ENCODE results near the gene ITPRID1.
"Not testable (repeated sequence)": the region's sequence is repeated elsewhere in the genome, so short reads cannot be mapped to it uniquely, and the experiment has no call there.

Gene ITPRID1

DNA sequence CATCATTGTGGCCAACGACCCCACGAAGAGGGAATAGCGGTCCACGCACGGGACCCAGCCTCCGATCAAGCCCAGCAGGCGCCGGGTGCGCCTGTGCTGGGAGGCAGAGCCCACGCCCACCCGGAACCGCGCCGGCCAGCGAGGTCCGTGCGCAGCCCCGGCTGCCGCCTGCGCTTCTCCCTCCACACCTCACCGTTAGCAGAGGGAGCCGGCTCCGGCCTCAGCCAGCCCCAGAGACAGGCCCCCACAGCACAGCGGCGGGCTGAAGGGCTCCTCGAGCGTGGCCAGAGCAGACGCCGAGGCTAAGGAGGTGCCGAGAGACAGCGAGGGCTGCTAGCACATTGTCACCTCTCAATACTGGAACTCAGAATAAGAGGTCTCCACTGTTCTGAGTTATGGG, 3.6 kb downstream of the ITPRID1 start:
- no peak for DNase-seq

DNA sequence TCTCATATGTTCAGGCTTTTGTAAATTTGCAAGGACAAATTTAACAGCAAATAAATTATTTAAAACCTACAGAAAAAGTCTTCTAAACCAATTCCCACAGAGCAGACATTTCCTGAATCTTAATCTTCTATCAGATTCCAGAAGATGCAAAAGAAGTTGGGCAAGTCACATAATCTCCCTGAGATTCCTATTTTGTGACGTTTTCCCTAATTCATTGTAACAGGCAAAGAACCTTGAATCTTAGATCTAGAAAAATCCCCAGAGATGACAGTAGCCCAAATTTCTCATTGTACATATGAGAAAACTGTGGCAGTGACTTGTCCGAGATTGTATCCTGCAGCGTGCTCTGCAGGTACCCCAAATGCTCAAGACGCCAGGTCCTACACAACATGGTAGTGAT, 4.9 kb downstream of the ITPRID1 start:
- no peak for DNase-seq

DNA sequence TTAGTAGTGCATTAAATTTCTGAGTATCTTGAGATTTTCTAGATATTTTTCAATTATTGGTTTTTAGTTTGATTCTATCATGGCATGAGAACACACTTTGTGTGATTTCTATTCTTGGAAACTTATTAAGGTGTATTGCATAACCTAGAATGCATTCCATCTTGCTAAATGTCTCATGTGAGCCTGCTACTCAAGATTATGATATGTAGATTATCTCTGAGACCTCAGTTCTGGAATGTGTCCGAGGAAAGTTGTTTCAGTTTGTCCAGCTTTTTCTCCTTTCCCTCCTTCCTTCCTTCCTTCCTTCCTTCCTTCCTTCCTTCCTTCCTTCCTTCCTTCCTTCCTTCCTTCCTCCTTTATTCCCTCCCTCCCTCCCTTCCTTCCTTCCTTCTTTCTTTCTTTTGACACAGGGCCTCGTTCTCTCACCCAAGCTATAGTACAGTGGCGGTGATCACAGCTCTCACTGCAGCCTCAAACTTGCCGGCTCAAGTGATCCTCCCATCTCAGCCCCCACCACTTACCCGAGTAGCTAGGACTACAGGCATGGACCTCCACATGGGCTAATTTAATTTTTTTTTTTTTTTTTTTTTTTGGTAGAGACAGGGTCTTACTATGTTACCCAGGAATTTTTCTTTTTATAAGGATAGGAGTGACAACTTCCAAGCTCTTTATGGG, 7.6 kb downstream of the ITPRID1 start:
- DNase-seq = no peak

DNA sequence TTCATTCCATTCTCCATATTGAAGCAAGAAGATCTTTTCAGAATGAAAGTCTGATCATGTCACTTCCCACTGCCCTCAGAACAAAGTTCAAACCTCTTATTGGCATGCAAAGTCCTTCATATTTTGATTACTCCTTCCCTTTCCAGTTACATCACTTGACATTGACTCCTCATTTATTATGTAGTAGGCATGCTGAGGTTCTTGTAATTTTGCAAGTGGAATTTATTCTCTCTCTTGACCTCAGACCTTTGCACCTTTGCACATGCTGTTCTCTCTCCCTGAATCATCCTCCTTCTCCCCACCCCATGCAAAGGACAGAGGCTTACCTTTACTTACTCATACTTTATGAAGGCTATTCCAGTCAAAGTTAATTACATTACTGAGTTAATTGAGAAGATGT, 13.0 kb downstream of the ITPRID1 start:
- no peak for DNase-seq

DNA sequence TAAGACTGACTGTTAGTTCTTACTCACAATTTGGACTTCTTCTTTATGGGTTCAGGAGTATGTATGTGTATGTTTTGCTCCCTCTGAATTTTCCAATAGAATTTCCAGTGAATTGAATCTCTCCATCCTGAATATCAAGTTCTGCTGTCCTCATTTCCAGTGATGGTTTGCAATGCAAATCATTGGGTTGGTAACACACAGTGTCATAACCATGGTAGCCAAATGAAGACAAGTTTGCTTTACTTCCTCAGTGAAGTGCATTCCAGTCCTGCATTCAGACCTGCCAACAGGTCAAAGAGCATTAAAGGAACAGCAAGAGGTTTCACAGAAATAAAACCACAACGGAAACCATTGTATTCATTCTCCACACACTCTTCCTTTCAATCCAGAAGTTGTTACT, 15.2 kb downstream of the ITPRID1 start:
- no peak for DNase-seq

DNA sequence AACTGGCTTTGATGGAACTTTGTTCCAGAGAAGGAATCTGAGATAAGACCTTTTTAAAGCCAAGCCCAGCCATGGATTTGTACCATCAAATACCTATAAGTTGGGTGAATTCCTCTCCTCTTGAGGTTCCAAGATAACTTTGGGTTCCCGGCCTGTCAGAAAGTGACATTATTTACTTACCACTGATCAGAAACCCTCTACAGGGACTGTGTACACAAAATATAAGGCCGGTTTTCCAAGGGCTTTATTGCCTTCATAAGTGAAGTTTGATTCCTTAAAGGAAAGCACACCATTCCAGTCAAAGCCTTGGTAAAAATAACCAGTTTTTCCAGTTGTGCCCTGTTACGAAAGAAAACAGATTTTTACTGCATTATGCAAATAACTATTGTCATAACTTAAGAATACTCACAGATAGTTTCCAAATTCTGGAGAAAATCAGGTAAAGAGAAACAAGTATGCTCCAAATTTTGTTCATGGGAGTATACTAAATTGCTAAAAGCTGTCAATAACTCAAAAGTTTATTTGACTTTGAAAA, 26.8 kb downstream of the ITPRID1 start:
- not testable (repeated sequence) for DNase-seq

DNA sequence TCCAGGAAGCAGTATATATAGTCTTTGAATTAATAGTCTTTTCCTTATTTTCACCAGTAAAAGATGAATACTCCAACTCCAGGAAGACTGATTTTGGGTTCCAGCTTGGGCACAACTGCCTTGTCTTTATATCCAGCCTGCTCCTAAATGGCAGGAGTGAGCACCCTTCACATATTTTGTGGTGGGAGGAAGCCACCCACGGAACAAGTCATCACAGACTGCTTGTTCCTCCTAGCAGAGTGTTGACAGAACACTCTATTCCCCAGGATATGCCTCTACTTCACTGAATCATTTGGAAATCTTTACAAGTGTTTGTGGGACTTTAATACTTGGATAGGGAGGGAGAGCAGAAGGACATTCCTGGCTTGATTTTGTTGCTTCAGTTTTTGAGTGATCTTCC, 31.7 kb downstream of the ITPRID1 start:
- DNase-seq = no peak

DNA sequence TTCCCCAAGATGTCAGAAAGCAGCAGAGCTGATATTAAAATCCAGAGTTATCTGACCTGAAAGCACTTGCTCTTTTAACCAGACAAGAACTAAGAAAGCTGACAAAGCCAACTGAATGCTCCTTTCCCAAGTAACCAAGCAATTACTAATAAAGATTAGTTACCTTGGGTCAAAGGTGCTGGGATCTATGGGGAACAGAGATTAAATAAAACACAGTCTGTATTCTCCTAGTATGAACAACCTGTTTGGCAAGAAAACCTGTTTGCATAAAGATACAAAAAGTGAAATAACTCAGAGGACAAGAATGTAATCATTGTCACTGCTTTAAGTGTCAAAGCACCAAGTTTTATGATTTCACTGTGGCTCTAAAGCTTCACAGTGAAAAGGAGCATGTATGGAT, 35.7 kb downstream of the ITPRID1 start:
- no peak for DNase-seq

DNA sequence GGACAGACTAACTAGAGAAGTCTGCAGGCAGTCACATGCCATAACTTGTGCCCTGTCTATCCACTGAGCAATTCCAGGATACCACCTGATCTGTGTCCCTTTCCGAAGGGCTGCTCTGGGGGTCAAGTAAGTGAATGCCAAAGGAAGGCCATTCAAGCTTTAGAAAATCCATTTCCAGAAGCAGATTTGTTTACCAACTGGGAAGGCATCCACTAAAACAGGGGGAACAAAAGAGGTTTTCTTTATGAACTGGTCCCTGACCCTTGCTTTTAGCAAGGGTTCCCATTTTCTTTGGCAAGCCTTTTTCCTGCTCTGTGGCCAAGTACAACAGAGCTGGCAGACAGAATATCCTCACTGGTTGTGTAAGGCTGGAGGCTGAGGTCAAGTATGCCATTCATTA, 36.5 kb downstream of the ITPRID1 start:
- DNase-seq = no peak

DNA sequence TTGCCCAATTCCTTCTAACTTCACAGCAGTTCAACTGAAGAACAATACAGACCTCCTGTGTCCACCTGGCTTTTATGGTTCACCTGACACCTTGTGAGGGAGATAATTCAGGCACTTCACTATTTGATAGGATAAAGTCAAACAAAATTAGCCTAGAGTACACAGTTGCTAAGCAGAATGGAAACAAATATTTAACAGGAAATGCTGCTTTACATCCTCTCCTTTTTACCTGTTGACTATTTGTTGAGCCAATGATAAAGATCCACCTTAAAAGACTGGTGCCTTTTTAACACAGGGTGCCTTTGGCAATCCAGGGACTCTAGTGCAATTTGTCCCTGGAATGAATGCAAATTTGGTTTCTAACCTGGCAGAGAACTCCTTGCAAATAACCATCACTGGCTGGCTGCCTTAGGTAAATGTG, 39.8 kb downstream of the ITPRID1 start:
- DNase-seq = no peak

DNA sequence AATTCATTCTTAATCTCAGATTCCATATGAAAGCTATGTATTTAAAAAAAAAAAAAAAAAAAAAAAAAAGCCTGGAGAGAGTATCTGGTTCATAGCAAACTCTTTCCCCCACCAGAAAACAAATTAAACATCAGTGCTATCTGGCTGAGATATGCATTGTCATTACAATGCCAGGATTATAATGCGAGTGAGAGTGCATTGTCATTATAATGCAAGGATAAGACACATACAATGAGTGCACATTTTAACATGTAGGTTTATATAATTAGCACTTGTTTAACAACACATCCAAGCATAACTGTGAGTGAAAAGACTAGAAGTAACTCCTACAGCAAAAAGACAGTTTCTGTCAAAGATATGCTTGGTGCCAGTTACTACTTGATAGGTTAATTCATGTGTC, 48.1 kb downstream of the ITPRID1 start:
- DNase-seq = no peak

DNA sequence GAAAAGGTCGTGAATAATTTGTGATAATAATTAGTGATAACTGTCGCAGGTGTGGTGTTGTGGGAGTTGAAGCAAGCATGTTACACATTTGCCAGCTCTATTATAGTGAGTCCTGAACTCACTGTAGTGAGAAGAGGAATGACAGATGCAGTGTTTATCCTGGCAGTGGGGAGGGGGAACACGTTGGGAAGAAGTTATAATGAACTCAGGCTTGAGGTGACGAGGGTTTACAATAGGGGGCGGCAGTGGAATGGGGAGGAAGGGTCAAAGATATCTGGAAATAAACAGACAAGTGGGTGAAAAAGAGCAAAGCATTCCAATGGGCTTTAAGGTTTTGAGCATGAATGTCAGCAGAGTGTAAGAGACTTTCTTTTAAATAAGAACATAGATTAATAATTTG, 49.6 kb downstream of the ITPRID1 start:
- no peak for DNase-seq

DNA sequence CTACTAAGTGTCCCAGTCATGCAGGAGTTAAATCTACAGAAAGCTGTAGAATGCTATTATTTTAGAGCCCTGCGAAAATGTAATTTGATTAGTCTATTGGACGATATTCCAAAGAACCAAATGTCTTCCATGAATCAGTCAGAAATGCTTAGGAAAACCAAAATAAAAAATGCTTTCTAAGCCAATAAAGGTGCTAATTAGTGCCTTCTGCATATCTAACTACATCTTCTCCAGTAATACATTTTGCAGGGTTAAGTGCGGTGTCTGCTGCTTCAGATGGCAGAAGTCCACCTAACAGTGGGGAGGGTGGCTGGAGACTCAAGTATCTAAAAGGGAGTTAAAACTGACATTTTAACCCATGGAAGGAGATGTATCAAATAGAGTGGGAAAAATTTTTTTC, 50.1 kb downstream of the ITPRID1 start:
- no peak for DNase-seq

DNA sequence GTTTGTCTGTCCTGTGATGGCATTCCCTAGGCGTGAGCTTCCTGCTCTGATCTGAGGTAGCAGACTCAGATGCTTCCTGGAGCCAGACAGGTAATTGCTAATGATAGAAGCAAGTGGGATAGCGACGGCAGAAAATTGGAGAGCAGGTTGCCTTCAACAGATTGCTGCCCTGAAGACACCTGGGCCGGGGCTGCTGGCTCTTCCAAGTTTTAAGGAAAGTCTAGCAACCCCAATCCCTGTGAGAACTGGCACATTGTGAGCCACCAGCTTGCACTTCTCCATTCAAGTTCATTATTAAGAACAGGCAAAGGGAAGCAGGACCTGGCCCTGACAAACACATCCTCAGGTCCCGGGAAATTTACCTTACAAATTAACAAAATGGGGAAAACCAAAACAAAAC, 50.8 kb downstream of the ITPRID1 start:
- no peak for DNase-seq

DNA sequence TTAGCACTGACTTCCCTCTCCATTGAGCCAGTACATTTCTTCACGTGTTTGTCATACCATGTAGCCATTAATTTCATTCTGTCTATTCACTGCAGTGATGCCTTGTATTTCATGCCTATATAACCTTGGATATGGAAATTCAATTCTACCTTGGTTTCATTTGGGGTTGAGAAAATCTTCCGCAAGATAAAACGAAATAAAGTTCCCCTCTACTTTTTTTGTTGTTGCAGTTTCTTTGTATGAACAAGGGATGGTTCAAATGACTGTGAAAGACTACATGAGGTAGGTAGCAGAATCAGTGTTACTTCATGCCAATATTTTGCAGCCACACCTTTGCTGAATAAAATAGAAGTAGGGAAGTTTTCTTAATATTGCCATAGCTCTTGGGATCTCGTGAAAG, 55.6 kb downstream of the ITPRID1 start:
- no peak for DNase-seq

DNA sequence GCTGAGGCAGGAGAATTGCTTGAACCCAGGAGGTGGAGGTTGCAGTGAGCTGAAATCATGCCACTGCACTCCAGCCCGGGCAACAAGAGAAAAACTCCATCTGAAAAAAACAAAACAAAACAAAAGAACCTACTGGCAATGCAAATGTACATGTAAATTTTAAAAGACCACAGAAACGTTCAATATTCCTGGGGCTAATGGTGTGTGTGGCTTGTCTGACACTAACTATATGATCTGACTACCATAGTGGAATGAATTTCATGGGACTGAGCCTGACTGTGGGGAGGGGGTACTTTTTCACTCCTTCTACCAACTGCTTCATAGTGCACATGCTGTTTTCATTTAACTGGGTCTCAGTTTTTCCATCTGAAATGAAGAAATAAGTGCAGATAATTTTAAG, 69.6 kb downstream of the ITPRID1 start:
- DNase-seq = no peak

DNA sequence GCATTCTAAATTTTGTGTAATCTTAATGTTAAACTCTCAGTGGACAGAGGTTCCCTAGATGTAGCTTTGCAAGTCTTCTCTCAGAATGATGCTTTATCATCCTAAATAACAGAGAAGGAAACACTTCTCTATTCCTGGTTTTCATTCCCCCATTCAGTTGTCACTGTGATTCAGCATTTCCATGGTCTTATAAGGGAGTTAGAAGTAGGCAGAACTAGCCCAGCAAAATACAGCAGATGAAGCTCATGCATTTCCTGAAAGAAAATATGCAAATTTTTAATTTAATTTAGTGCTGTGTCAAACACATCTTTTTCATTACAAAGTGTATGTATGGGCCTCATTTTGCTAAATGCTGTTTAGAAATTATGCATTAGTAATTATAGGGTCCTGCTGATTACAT, 70.1 kb downstream of the ITPRID1 start:
- no peak for DNase-seq

DNA sequence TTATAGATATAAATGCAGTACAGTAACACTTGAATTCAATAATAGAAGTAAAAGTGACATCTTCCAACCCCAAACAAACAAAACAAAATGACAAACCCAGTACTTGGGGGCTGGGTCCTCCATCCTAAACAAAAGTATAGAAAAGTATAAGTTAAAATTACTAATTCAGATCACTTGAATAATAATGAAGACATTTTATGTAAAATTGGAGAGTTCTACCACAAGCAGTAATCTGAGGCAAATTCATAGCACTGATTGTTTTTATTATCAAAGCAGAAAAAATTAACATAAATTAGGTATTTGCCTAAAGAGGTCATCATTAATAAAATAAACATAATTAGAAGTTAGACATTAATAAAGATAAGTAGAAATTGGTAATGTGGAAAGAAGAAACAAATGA, 81.5 kb downstream of the ITPRID1 start:
- no peak for DNase-seq

DNA sequence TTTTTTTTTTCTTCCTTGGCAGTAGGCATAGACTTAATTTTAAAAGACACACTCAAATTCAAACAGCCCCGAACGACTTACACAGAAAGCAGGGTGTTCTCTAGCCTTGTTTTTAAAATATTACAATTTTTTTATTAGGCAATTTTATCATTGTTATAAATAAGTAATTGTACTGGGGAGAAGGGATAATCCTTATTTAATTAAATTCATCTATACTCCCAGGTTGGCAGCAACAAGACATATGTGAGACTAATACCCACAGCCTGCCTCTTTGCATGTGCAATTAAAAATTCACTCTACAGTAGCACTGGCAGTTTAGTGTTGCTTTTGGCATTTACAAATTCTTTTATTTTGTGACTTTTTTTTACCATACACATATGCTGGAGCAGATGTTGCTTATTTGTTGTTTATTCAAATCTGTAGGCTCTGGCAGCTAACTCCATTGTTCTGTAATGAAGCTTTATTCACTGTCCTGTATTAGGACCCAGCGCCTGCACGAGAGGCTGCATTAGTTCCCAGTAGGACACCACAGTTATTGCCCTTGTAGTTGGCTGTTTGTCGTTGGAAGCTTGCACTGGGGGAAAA, 88.2 kb downstream of the ITPRID1 start:
- no peak for DNase-seq

DNA sequence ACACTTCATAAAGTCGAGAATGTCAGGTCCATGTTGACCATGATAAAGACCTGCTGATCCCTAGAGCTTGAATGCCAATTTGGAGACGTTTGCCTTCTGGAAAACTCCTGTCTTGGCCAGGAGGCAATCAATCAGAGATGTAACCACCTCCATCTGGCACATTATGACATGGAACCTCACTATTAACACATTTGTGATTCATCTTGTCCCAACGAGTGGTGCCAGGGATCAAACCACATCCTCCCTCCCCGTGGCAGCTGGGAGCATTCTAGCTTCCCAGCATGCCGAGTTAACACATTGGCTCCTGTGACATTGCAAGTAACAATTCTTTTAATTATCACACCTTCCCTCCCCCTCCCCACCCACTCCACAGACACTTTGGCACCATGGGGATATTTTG, 89.2 kb downstream of the ITPRID1 start:
- DNase-seq = no peak

DNA sequence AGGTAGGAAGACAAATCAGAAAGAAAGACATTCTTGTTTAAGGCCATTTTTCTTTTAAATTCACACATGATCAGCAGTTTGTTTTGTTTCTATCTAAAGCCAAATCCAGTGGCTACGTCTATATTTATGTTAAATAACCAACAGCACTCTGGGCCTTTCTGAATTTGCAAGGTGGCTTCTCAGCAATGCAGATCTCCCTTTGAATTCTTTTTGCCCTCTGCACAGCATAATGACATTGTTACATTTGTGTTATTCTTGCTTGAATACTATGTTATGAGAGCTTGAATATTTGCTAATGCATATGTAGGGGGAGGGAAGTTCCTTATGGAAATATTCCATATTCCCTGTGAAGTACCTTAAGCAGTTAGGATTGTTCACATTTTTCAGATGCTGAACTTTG, 99.7 kb downstream of the ITPRID1 start:
- DNase-seq = no peak

DNA sequence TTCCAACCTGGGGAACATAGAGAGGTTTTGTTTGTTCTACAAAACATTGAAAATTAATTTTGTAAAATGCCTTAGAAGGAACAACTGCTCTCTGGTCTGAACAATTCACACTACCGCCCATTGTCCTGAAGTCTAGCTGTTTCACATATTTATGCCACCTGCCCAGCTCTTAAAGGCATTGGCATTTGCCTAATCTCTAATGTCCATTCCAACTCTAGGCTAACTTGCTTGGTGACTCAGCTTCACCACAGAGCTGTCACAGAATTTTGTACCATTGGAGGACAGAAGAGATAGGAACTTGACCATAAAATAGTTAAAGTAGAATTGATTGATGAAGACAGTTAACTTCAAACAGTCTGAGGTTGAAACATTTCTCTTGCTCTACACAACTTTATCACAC, 119.6 kb downstream of the ITPRID1 start:
- no peak for DNase-seq

DNA sequence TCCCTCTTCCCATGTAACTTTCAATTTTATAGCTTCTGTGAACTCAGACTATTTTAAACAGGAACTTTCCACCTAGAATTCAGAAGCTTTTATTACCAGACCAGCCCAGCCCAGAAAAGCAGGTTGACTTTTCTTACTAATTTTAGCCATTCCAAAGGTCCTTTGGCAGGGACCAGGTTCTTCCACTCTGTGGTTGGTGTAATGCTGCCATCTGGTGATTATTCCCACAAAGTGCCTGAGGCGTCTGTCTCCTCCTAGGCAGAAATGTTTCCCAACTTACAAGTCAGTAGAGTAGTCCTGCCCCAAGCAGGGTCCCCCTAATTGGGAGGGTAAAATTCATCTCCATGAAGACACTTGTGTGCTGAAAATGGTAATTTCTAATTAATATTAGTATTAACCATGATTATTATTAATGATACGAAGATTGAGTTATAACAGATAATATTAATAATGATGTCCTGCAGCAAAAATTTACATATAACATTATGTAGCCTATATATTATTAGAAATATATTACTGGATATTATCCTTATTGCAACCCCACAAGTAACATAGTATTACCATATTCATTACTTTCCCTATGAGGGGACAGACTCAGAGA, 120.1 kb downstream of the ITPRID1 start:
- DNase-seq = no peak

DNA sequence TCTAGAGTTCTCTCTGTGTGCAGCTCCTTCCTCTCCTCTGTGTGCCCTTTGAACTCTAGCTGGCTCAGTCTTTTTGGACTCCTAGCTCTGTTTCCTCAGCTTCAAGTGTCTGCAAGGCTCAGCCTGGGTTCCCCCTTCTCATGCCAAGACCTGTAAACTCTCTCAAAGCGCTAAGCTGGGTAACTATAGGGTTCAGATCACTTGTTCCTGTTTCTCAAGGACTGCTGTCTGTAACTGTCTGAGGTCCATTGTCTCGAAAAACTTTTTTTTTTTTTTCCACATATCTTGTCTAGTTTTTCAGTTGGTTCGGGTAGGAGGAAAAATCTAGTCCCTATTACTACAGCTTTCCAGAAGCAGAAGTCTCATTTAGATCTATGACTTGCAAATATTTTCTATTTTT, 126.5 kb downstream of the ITPRID1 start:
- no peak for DNase-seq

DNA sequence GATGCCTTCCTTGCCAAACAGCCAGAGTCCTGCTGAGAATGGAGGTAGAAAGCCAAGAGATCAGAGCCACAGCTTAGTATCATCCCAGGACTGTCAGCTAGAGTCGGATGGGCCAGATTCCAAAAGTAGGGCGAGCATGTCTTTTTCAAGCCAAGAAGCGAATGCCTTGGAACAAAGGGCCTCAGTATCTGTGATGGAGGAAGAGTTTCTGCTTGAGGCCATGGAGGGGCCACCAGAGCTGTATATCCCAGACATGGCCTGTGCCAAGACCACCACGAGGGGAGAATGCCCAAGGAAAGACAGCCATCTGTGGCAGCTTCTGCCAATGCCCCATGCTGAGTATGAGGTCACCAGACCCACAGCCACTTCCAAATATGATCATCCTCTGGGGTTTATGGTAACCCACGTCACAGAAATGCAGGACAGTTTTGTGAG, 128.8 kb downstream of the ITPRID1 start:
- DNase-seq = no peak
